ENCODE measurements around the gene CWC15.

CWC15 gene

GRCh38 chr11:94988748-94989147 lies 15.4 kb upstream of the CWC15 start:
- H3K9me3 ChIP-seq (ENCODE audit: control insufficient read depth, insufficient read depth, low read length): no peaks in the 10 kb centered on the region
- no peak overlapping the region for H3K27ac ChIP-seq (ENCODE audit: low read length)
- no peaks in the 10 kb centered on the region for H3K27me3 ChIP-seq (ENCODE audit: control insufficient read depth, insufficient read depth, low read length)
- H3K4me3 ChIP-seq (ENCODE audit: low read length): no peak overlapping the region
- no CpG with 5 or more reads among the region's 1 CpG for WGBS (ENCODE audit: insufficient coverage, insufficient read length)
- H3K36me3 ChIP-seq (ENCODE audit: control insufficient read depth, insufficient read depth, low read length): no peaks in the 10 kb centered on the region
- no peak for DNase-seq (ENCODE audit: low read depth, low spot score)
- no peaks in the 10 kb centered on the region for H3K4me1 ChIP-seq (ENCODE audit: control insufficient read depth, insufficient read depth, low read length)

GRCh38 chr11:94987378-94987777 lies 14.0 kb upstream of the CWC15 start:
- H3K4me1 ChIP-seq (ENCODE audit: control insufficient read depth, insufficient read depth, low read length): no peaks in the 10 kb centered on the region
- no peaks in the 10 kb centered on the region for H3K36me3 ChIP-seq (ENCODE audit: control insufficient read depth, insufficient read depth, low read length)
- DNase-seq (ENCODE audit: low read depth, low spot score): no peak
- no peaks in the 10 kb centered on the region for H3K27me3 ChIP-seq (ENCODE audit: control insufficient read depth, insufficient read depth, low read length)
- H3K27ac ChIP-seq (ENCODE audit: low read length): no peak overlapping the region
- no CpG with 5 or more reads among the region's 4 CpGs for WGBS (ENCODE audit: insufficient coverage, insufficient read length)
- no peak overlapping the region for H3K4me3 ChIP-seq (ENCODE audit: low read length)
- no peaks in the 10 kb centered on the region for H3K9me3 ChIP-seq (ENCODE audit: control insufficient read depth, insufficient read depth, low read length)

- H3K9me3 ChIP-seq (ENCODE audit: control insufficient read depth, insufficient read depth, low read length): no peaks in the 10 kb centered on the region
- no peaks in the 10 kb centered on the region for H3K4me1 ChIP-seq (ENCODE audit: control insufficient read depth, insufficient read depth, low read length)
- DNase-seq (ENCODE audit: low read depth, low spot score): no peak
- no peaks in the 10 kb centered on the region for H3K36me3 ChIP-seq (ENCODE audit: control insufficient read depth, insufficient read depth, low read length)
- no peak overlapping the region for H3K27ac ChIP-seq (ENCODE audit: low read length)
- no CpG with 5 or more reads among the region's 1 CpG for WGBS (ENCODE audit: insufficient coverage, insufficient read length)
- no peak overlapping the region for H3K4me3 ChIP-seq (ENCODE audit: low read length)
- H3K27me3 ChIP-seq (ENCODE audit: control insufficient read depth, insufficient read depth, low read length): no peaks in the 10 kb centered on the region
Measured at GRCh38 chr11:94975599-94975998, 2.2 kb upstream of the CWC15 start.

GRCh38 chr11:94974178-94974577 lies 822 bp upstream of the CWC15 start:
- Histone ChIP-seq H3K4me1 (ENCODE audit: control insufficient read depth, insufficient read depth, low read length) (no peaks in the 10 kb centered on the region), H3K27ac (ENCODE audit: low read length) (no peak overlapping the region), H3K27me3 (ENCODE audit: control insufficient read depth, insufficient read depth, low read length) (no peaks in the 10 kb centered on the region), H3K4me3 (ENCODE audit: low read length) (peak overlapping the region; percentile 92; the same call in 1 of the 2 replicates), H3K9me3 (ENCODE audit: control insufficient read depth, insufficient read depth, low read length) (no peaks in the 10 kb centered on the region), H3K36me3 (ENCODE audit: control insufficient read depth, insufficient read depth, low read length) (peaks cover 3% of the 10 kb centered on the region; the same call in 1 of the 2 replicates)
- WGBS (ENCODE audit: insufficient coverage, insufficient read length): no CpG with 5 or more reads among the region's 6 CpGs
- DNase-seq (ENCODE audit: low read depth, low spot score): no peak

GRCh38 chr11:94972700-94973098 lies 657 bp downstream of the CWC15 start:
- no peak overlapping the region for H3K27ac ChIP-seq (ENCODE audit: low read length)
- no peaks in the 10 kb centered on the region for H3K4me1 ChIP-seq (ENCODE audit: control insufficient read depth, insufficient read depth, low read length)
- no CpG with 5 or more reads among the region's 5 CpGs for WGBS (ENCODE audit: insufficient coverage, insufficient read length)
- DNase-seq (ENCODE audit: low read depth, low spot score): no peak
- H3K27me3 ChIP-seq (ENCODE audit: control insufficient read depth, insufficient read depth, low read length): no peaks in the 10 kb centered on the region
- H3K9me3 ChIP-seq (ENCODE audit: control insufficient read depth, insufficient read depth, low read length): no peaks in the 10 kb centered on the region
- peaks cover 3% of the 10 kb centered on the region; the same call in 1 of the 2 replicates for H3K36me3 ChIP-seq (ENCODE audit: control insufficient read depth, insufficient read depth, low read length)
- peak overlapping the region; percentile 92; the same call in 1 of the 2 replicates for H3K4me3 ChIP-seq (ENCODE audit: low read length)

GRCh38 chr11:94968334-94968958 lies 4.9 kb downstream of the CWC15 start:
- Histone ChIP-seq H3K4me1 (ENCODE audit: control insufficient read depth, insufficient read depth, low read length) (no peaks in the 10 kb centered on the region), H3K27ac (ENCODE audit: low read length) (no peak overlapping the region), H3K27me3 (ENCODE audit: control insufficient read depth, insufficient read depth, low read length) (no peaks in the 10 kb centered on the region), H3K9me3 (ENCODE audit: control insufficient read depth, insufficient read depth, low read length) (no peaks in the 10 kb centered on the region), H3K36me3 (ENCODE audit: control insufficient read depth, insufficient read depth, low read length) (peaks cover 12% of the 10 kb centered on the region; the same call in 1 of the 2 replicates), H3K4me3 (ENCODE audit: low read length) (no peak overlapping the region)
- DNase-seq (ENCODE audit: low read depth, low spot score): no peak
- no CpG with 5 or more reads among the region's 1 CpG for WGBS (ENCODE audit: insufficient coverage, insufficient read length)

GRCh38 chr11:94964934-94965333 lies 8.4 kb downstream of the CWC15 start:
- WGBS (ENCODE audit: insufficient coverage, insufficient read length): no CpG with 5 or more reads among the region's 4 CpGs
- Histone ChIP-seq H3K4me3 (ENCODE audit: low read length) (no peak overlapping the region), H3K36me3 (ENCODE audit: control insufficient read depth, insufficient read depth, low read length) (peaks cover 11% of the 10 kb centered on the region; the same call in 1 of the 2 replicates), H3K9me3 (ENCODE audit: control insufficient read depth, insufficient read depth, low read length) (no peaks in the 10 kb centered on the region), H3K27ac (ENCODE audit: low read length) (no peak overlapping the region), H3K27me3 (ENCODE audit: control insufficient read depth, insufficient read depth, low read length) (no peaks in the 10 kb centered on the region), H3K4me1 (ENCODE audit: control insufficient read depth, insufficient read depth, low read length) (no peaks in the 10 kb centered on the region)
- no peak for DNase-seq (ENCODE audit: low read depth, low spot score)

GRCh38 chr11:94961255-94961654 lies 12.1 kb downstream of the CWC15 start:
- Histone ChIP-seq H3K4me3 (ENCODE audit: low read length) (no peak overlapping the region), H3K36me3 (ENCODE audit: control insufficient read depth, insufficient read depth, low read length) (peaks cover 11% of the 10 kb centered on the region; the same call in 1 of the 2 replicates), H3K4me1 (ENCODE audit: control insufficient read depth, insufficient read depth, low read length) (no peaks in the 10 kb centered on the region), H3K27me3 (ENCODE audit: control insufficient read depth, insufficient read depth, low read length) (no peaks in the 10 kb centered on the region), H3K9me3 (ENCODE audit: control insufficient read depth, insufficient read depth, low read length) (no peaks in the 10 kb centered on the region), H3K27ac (ENCODE audit: low read length) (no peak overlapping the region)
- no peak for DNase-seq (ENCODE audit: low read depth, low spot score)
- WGBS (ENCODE audit: insufficient coverage, insufficient read length): no CpG with 5 or more reads among the region's 1 CpG

GRCh38 chr11:94960488-94960887 lies 12.9 kb downstream of the CWC15 start:
- H3K9me3 ChIP-seq (ENCODE audit: control insufficient read depth, insufficient read depth, low read length): no peaks in the 10 kb centered on the region
- no peaks in the 10 kb centered on the region for H3K4me1 ChIP-seq (ENCODE audit: control insufficient read depth, insufficient read depth, low read length)
- H3K4me3 ChIP-seq (ENCODE audit: low read length): no peak overlapping the region
- no peaks in the 10 kb centered on the region for H3K27me3 ChIP-seq (ENCODE audit: control insufficient read depth, insufficient read depth, low read length)
- no peak for DNase-seq (ENCODE audit: low read depth, low spot score)
- H3K27ac ChIP-seq (ENCODE audit: low read length): no peak overlapping the region
- peaks cover 6% of the 10 kb centered on the region; the same call in 1 of the 2 replicates for H3K36me3 ChIP-seq (ENCODE audit: control insufficient read depth, insufficient read depth, low read length)
- no CpG with 5 or more reads among the region's 2 CpGs for WGBS (ENCODE audit: insufficient coverage, insufficient read length)

- Histone ChIP-seq H3K9me3 (ENCODE audit: control insufficient read depth, insufficient read depth, low read length) (no peaks in the 10 kb centered on the region), H3K36me3 (ENCODE audit: control insufficient read depth, insufficient read depth, low read length) (peaks cover 2% of the 10 kb centered on the region; the same call in 1 of the 2 replicates), H3K4me1 (ENCODE audit: control insufficient read depth, insufficient read depth, low read length) (no peaks in the 10 kb centered on the region), H3K4me3 (ENCODE audit: low read length) (no peak overlapping the region), H3K27me3 (ENCODE audit: control insufficient read depth, insufficient read depth, low read length) (no peaks in the 10 kb centered on the region), H3K27ac (ENCODE audit: low read length) (no peak overlapping the region)
- WGBS (ENCODE audit: insufficient coverage, insufficient read length): no CpG with 5 or more reads among the region's 2 CpGs
- no peak for DNase-seq (ENCODE audit: low read depth, low spot score)
Measured at GRCh38 chr11:94959179-94959578, 14.2 kb downstream of the CWC15 start.

GRCh38 chr11:94958121-94958696 lies 15.1 kb downstream of the CWC15 start:
- no peaks in the 10 kb centered on the region for H3K9me3 ChIP-seq (ENCODE audit: control insufficient read depth, insufficient read depth, low read length)
- H3K36me3 ChIP-seq (ENCODE audit: control insufficient read depth, insufficient read depth, low read length): peaks cover 2% of the 10 kb centered on the region; the same call in 1 of the 2 replicates
- H3K27me3 ChIP-seq (ENCODE audit: control insufficient read depth, insufficient read depth, low read length): no peaks in the 10 kb centered on the region
- DNase-seq (ENCODE audit: low read depth, low spot score): no peak
- no CpG with 5 or more reads among the region's 2 CpGs for WGBS (ENCODE audit: insufficient coverage, insufficient read length)
- no peak overlapping the region for H3K4me3 ChIP-seq (ENCODE audit: low read length)
- no peaks in the 10 kb centered on the region for H3K4me1 ChIP-seq (ENCODE audit: control insufficient read depth, insufficient read depth, low read length)
- no peak overlapping the region for H3K27ac ChIP-seq (ENCODE audit: low read length)
